Lung (tissue), 12 donors: Measurements from ENCODE around the gene ALG12. TPM values are rescaled to one million over a fixed set of nuclear protein-coding genes. Genes with fewer than 3 reads are reported as not detected.
A peak's percentile ranks its signal among the peaks of the same experiment; 100 is the strongest.

Source experiments
- ATAC-seq: fragments of 200-7000 bp; cut with Tn5 transposase; one replicate; pipeline ENCODE4 v1.9.1; 2020; ENCODE audit warnings: moderate number of reproducible peaks; ENCODE audit not compliant: insufficient read depth, low FRiP score
- DNase-seq, 3 donors: peaks; one replicate each; pipeline ENCODE4 v3.0.0-alpha.2; 2013 to 2017
- H3K27ac ChIP-seq, 2 donors: one replicate each; pipeline ENCODE4 v1.5.1; 2013; ENCODE audit warnings: mild to moderate bottlenecking in 2 of 2, moderate library complexity in 2 of 2, control low read depth in 1 of 2, inconsistent platforms in 1 of 2, low read depth in 1 of 2, low read length in 1 of 2
- H3K27me3 ChIP-seq, 3 donors: one replicate each; pipeline ENCODE4 v1.5.1; 2013; ENCODE audit warnings: low read length in 2 of 3; ENCODE audit not compliant: control insufficient read depth in 3 of 3, insufficient read depth in 3 of 3
- H3K36me3 ChIP-seq, 4 donors: one replicate each; pipeline ENCODE4 v1.5.1; 2013; ENCODE audit warnings: low read length in 4 of 4, mild to moderate bottlenecking in 1 of 4, moderate library complexity in 1 of 4; ENCODE audit not compliant: control insufficient read depth in 4 of 4, insufficient read depth in 4 of 4
- H3K4me1 ChIP-seq, 5 donors: one replicate each; pipeline ENCODE4 v1.5.1; 2013; ENCODE audit warnings: low read length in 5 of 5, mild to moderate bottlenecking in 2 of 5, moderate library complexity in 1 of 5; ENCODE audit not compliant: control insufficient read depth in 5 of 5, insufficient read depth in 5 of 5
- H3K4me3 ChIP-seq: one replicate; pipeline ENCODE4 v1.5.1; 2013; ENCODE audit warnings: mild to moderate bottlenecking, control low read depth, moderate library complexity
- H3K9ac ChIP-seq, 2 donors: one replicate each; pipeline ENCODE4 v1.5.1; 2013; ENCODE audit warnings: low read length in 2 of 2, control low read depth in 1 of 2; ENCODE audit not compliant: insufficient read depth in 1 of 2
- H3K9me3 ChIP-seq, 4 donors: one replicate each; pipeline ENCODE4 v1.5.1; 2013; ENCODE audit warnings: low read length in 3 of 4, mild to moderate bottlenecking in 1 of 4, moderate library complexity in 1 of 4; ENCODE audit not compliant: control insufficient read depth in 4 of 4, insufficient read depth in 3 of 4
- CTCF ChIP-seq: IDR thresholded peaks from 2 replicates; pipeline ENCODE4 v1.5.1; 2012; ENCODE audit warnings: mild to moderate bottlenecking; ENCODE audit errors: control extremely low read depth, extremely low read depth
- whole genome bisulfite sequencing, 2 donors: extraction: QIAGEN DNeasy Blood & Tissue Kit; methylation state at CpG; one replicate each; pipeline ENCODE4 v1.1.7; 2013; 5-methylcytosine and 5-hydroxymethylcytosine counted together
- polyA plus RNA-seq, 2 donors: library from polyadenylated mRNA; stranded (reverse); fragments of 200-250 nt; gene quantifications; one replicate each; pipeline ENCODE4 v1.2.1, GENCODE V29; 2013
- total RNA-seq, 2 donors: library from RNA; depleted of rRNA in 1 of 2; stranded (reverse); fragments of >200 nt in 1 of 2; gene quantifications; one replicate each; pipeline ENCODE4 v1.2.1, GENCODE V29; 2014 to 2021
- donor health status: control.
- donor health status: control.
- donor health status: Bipolar disorder and iron deficiency.
- donor health status: healthy.
- donor health status: DM: yes; HTN: yes; CAD: no.

The ALG12 gene
- total and polyA plus RNA-seq, 4 donors: 13.6 to 33.9 (median 16.6) TPM

GRCh38 chr22:49958366-49958921 is 40.2 kb upstream of the ALG12 start:
- peak overlapping the region in 1 of 2 donors; percentile 90 for H3K27ac ChIP-seq
- DNase-seq (no peak), ATAC-seq (no peak)
- 82 to 91% methylated on average over 16 of the region's 16 CpGs for WGBS, 2 donors
- no peaks in the 10 kb centered on the region for H3K27me3 ChIP-seq
- peaks cover 0 to 46% (median 13%) of the 10 kb centered on the region in 5 donors for H3K4me1 ChIP-seq
- H3K9me3 ChIP-seq: peaks cover 0 to 3% (median 0%) of the 10 kb centered on the region in 4 donors
- H3K9ac ChIP-seq: no peak overlapping the region
- TF ChIP-seq CTCF: no peak
- no peak overlapping the region for H3K4me3 ChIP-seq
- peaks cover 0 to 18% (median 5%) of the 10 kb centered on the region in 4 donors for H3K36me3 ChIP-seq

DNA sequence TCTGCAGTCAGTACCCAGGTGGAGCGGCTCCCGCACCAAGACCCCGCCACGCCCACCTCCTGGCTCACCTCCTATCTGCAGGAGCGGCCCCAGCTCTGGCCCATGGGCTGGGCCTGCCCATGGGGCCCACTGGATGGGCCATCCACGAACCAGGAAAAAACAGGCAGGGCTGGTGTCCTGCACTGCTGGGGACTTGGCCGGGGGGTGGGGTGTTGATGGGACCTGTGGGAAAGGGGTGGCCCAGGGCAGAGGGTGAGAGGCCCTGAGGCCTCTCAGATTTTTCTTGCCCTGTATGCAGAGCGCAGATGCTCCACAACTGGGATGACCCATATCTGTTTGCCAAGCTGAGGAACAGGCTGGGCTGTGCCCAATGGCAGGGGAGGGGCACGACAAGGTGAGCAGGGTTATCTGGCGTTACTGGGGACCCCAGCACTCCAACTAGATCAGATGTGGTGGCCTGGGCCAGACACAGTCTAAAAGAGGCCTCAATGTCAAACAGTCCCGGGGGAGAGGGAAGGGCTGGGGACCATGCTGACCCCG is 39.7 kb upstream of the ALG12 start:
- Histone ChIP-seq H3K9me3 (peaks cover 0 to 3% (median 0%) of the 10 kb centered on the region in 4 donors), H3K36me3 (peaks cover 0 to 13% (median 2%) of the 10 kb centered on the region in 4 donors), H3K9ac (no peak overlapping the region), H3K4me3 (no peak overlapping the region), H3K4me1 (peaks cover 0 to 41% (median 16%) of the 10 kb centered on the region in 5 donors), H3K27me3 (no peaks in the 10 kb centered on the region), H3K27ac (peak overlapping the region in 1 of 2 donors; percentile 90)
- WGBS, 2 donors: 84 to 85% methylated on average over 11 to 12 of the region's 12 CpGs
- DNase-seq (no peak), ATAC-seq (no peak)
- no peak for TF ChIP-seq CTCF

DNA sequence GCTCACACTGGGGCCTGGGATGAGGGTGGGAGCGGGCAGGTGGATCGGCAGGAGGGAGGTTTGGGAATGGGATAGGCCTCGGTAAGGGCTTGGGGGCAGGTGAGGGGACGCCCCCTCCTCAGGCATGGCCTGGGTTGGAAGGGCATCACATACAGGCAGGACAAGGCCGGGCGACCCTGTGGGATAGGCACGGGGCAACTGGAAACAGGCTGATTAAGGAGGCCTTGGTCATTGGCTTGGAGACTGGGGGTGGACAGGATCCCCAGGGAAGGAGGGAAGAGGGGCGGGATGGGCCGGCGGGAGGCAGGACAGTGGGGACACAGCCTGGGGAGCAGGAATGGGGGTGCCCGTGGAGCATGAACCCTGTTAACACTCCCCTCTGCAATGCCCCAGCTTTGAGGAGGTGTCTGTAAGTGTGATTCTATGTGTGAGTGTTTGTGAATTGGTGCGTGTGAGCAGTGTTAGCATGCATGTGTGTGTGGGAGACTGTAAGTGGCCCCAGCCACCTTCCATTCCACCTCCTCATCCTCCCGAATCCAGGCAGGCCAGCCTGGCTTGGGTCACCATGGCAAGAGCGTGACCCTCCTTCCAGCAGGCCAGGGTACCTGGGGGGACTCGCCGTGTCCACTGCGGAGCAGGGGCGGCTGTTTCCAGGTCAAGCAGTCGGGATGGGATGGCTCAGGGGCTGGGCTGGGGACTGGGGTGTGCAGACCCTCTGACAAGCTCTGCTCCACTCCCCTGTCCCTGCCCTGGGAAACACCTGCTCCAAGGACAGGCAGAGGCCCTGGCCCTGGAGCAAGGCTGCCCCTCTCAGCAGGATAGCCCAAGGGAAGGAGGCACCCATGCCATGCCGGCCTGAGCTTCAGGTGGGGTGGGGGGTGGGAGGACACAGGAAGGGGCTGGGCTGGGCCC is 38.9 kb upstream of the ALG12 start:
- no peak for DNase-seq
- peaks cover 0 to 3% (median 0%) of the 10 kb centered on the region in 4 donors for H3K9me3 ChIP-seq
- H3K4me3 ChIP-seq: no peak overlapping the region
- H3K27ac ChIP-seq: peak overlapping the region in 1 of 2 donors; percentile 71
- no peak overlapping the region for H3K9ac ChIP-seq
- H3K4me1 ChIP-seq: peaks cover 0 to 44% (median 20%) of the 10 kb centered on the region in 5 donors
- TF ChIP-seq CTCF: no peak
- 90 to 92% methylated on average over 20 of the region's 20 CpGs for WGBS, 2 donors
- peaks cover 0 to 8% (median 0%) of the 10 kb centered on the region in 4 donors for H3K36me3 ChIP-seq
- H3K27me3 ChIP-seq: no peaks in the 10 kb centered on the region
- no peak for ATAC-seq
